Neural progenitor cell (in vitro differentiated cells): ENCODE measurements around the gene SMC4. TPM values are rescaled to one million over a fixed set of nuclear protein-coding genes. Genes with fewer than 3 reads are reported as not detected.

Source experiments
- DNase-seq: peaks from one replicate; pipeline ENCODE4 v3.0.0-alpha.2; 2016; ENCODE audit warnings: low spot score
- H2AFZ ChIP-seq: fragments of 200-600 bp; sonication (generic); replicated peaks from 2 replicates; pipeline ENCODE4 v1.6.1; 2016; ENCODE audit warnings: antibody characterized with exemption
- H3F3A ChIP-seq: fragments of 200-600 bp; sonication (generic); 2 replicates; pipeline ENCODE4 v1.6.1; 2016; ENCODE audit warnings: antibody characterized with exemption, low read depth
- H3K27ac ChIP-seq: fragments of 200-600 bp; sonication (generic); 2 replicates; pipeline ENCODE4 v1.5.1; 2016; ENCODE audit warnings: mild to moderate bottlenecking
- H3K27me3 ChIP-seq: fragments of 200-600 bp; sonication (generic); 2 replicates; pipeline ENCODE4 v1.6.1; 2016; ENCODE audit warnings: mild to moderate bottlenecking, moderate library complexity
- H3K36me3 ChIP-seq: fragments of 200-600 bp; sonication (generic); 2 replicates; pipeline ENCODE4 v1.5.1; 2016
- H3K4me1 ChIP-seq: fragments of 200-600 bp; sonication (generic); 2 replicates; pipeline ENCODE4 v1.6.1; 2016; ENCODE audit warnings: mixed run types
- H3K4me2 ChIP-seq: fragments of 200-600 bp; sonication (generic); 2 replicates; pipeline ENCODE4 v1.6.1; 2016
- H3K4me3 ChIP-seq: fragments of 200-600 bp; sonication (generic); 2 replicates; pipeline ENCODE4 v1.5.1; 2016
- H3K79me2 ChIP-seq: fragments of 200-600 bp; sonication (generic); 2 replicates; pipeline ENCODE4 v1.6.1; 2016; ENCODE audit warnings: low read depth
- H3K9ac ChIP-seq: fragments of 200-600 bp; sonication (generic); 2 replicates; pipeline ENCODE4 v1.6.1; 2016
- H3K9me3 ChIP-seq: fragments of 200-600 bp; sonication (generic); 2 replicates; pipeline ENCODE4 v1.5.1; 2016; ENCODE audit warnings: low read depth
- H4K20me1 ChIP-seq: fragments of 200-600 bp; sonication (generic); 2 replicates; pipeline ENCODE4 v1.6.1; 2016; ENCODE audit warnings: low read depth
- H3K27ac Mint-ChIP-seq: 3 replicates; pipeline ENCODE4 v1.8.0; 2021; ENCODE audit warnings: mixed read lengths
- H3K27me3 Mint-ChIP-seq: 2 replicates; pipeline ENCODE4 v1.8.0; 2022; ENCODE audit warnings: low read depth, mild to moderate bottlenecking, inconsistent platforms, moderate library complexity, mixed read lengths; ENCODE audit not compliant: insufficient read depth
- H3K36me3 Mint-ChIP-seq: 3 replicates; pipeline ENCODE4 v1.8.0; 2021; ENCODE audit warnings: mixed read lengths
- H3K4me1 Mint-ChIP-seq: 3 replicates; pipeline ENCODE4 v1.8.0; 2021; ENCODE audit warnings: mixed read lengths
- H3K4me3 Mint-ChIP-seq: 3 replicates; pipeline ENCODE4 v1.8.0; 2021; ENCODE audit warnings: mild to moderate bottlenecking, moderate library complexity, mixed read lengths
- H3K9me3 Mint-ChIP-seq: 3 replicates; pipeline ENCODE4 v1.8.0; 2020; ENCODE audit warnings: mixed read lengths
- CTCF ChIP-seq: fragments of 200-600 bp; sonication (generic); IDR thresholded peaks from 2 replicates; pipeline ENCODE4 v1.5.1; 2017; ENCODE audit warnings: antibody characterized with exemption, mild to moderate bottlenecking
- EZH2 ChIP-seq: fragments of 200-600 bp; sonication (generic); IDR thresholded peaks from 2 replicates; pipeline ENCODE4 v1.6.1; 2017; ENCODE audit warnings: antibody characterized with exemption, mild to moderate bottlenecking, moderate library complexity
- EZH2phosphoT487 ChIP-seq: fragments of 200-600 bp; sonication (generic); IDR thresholded peaks from 2 replicates; pipeline ENCODE4 v1.6.1; 2017; ENCODE audit warnings: antibody characterized with exemption
- total RNA-seq: library from RNA; depleted of rRNA; stranded (reverse); fragments of >200 nt; gene quantifications from 2 replicates; pipeline ENCODE4 v1.2.3, GENCODE V29; 2015; ENCODE audit warnings: low replicate concordance

The SMC4 gene
- total RNA-seq, 1 donor from 2014 or later: 382 TPM

- no peaks in the 10 kb centered on the region for H3K36me3 ChIP-seq
- H3K4me3 ChIP-seq: no peak overlapping the region
- H3K9me3 Mint-ChIP-seq: no peaks in the 10 kb centered on the region
- H3K4me3 Mint-ChIP-seq: no peak overlapping the region
- H3K79me2 ChIP-seq: peaks cover 87% of the 10 kb centered on the region
- H4K20me1 ChIP-seq: peaks cover 13% of the 10 kb centered on the region
- H2AFZ ChIP-seq: no peak overlapping the region
- H3K4me2 ChIP-seq: no peak overlapping the region
- H3K4me1 ChIP-seq: peaks cover 18% of the 10 kb centered on the region
- H3K27ac Mint-ChIP-seq: no peak overlapping the region
- TF ChIP-seq EZH2phosphoT487 (no peak), CTCF (no peak), EZH2 (no peak)
- peaks cover 8% of the 10 kb centered on the region for H3K4me1 Mint-ChIP-seq
- H3F3A ChIP-seq: no peaks in the 10 kb centered on the region
- no peak overlapping the region for H3K27ac ChIP-seq
- H3K9ac ChIP-seq: no peak overlapping the region
- H3K36me3 Mint-ChIP-seq: peaks cover 4% of the 10 kb centered on the region
- H3K27me3 ChIP-seq: no peaks in the 10 kb centered on the region
- no peaks in the 10 kb centered on the region for H3K9me3 ChIP-seq
- DNase-seq: no peak
- no peaks in the 10 kb centered on the region for H3K27me3 Mint-ChIP-seq
Measured at GRCh38 chr3:160392798-160393197, 6.7 kb upstream of the SMC4 start.

- Mint-ChIP-seq H3K27me3 (no peaks in the 10 kb centered on the region), H3K27ac (no peak overlapping the region), H3K4me1 (peaks cover 14% of the 10 kb centered on the region), H3K4me3 (no peak overlapping the region), H3K9me3 (no peaks in the 10 kb centered on the region), H3K36me3 (peaks cover 4% of the 10 kb centered on the region)
- TF ChIP-seq EZH2: no peak
- TF ChIP-seq CTCF: no peak
- TF ChIP-seq EZH2phosphoT487: no peak
- Histone ChIP-seq H3K4me3 (no peak overlapping the region), H3K4me2 (no peak overlapping the region), H3K4me1 (peaks cover 23% of the 10 kb centered on the region), H4K20me1 (peaks cover 10% of the 10 kb centered on the region), H3K9ac (no peak overlapping the region), H3K27ac (no peak overlapping the region), H3K9me3 (no peaks in the 10 kb centered on the region), H3K36me3 (no peaks in the 10 kb centered on the region), H3K27me3 (no peaks in the 10 kb centered on the region), H3K79me2 (peaks cover 89% of the 10 kb centered on the region), H3F3A (no peaks in the 10 kb centered on the region), H2AFZ (no peak overlapping the region)
- DNase-seq: no peak
Measured at GRCh38 chr3:160393346-160394008, 6.0 kb upstream of the SMC4 start.

GRCh38 chr3:160394009-160394392, 5.4 kb upstream of the SMC4 start:
- Histone ChIP-seq H4K20me1 (peaks cover 10% of the 10 kb centered on the region), H3K4me2 (no peak overlapping the region), H3K27me3 (no peaks in the 10 kb centered on the region), H3K27ac (no peak overlapping the region), H2AFZ (no peak overlapping the region), H3F3A (no peaks in the 10 kb centered on the region), H3K4me1 (peaks cover 23% of the 10 kb centered on the region), H3K36me3 (no peaks in the 10 kb centered on the region), H3K79me2 (peaks cover 90% of the 10 kb centered on the region), H3K9ac (no peak overlapping the region), H3K9me3 (no peaks in the 10 kb centered on the region), H3K4me3 (no peak overlapping the region)
- Mint-ChIP-seq H3K4me1 (peaks cover 16% of the 10 kb centered on the region), H3K27me3 (no peaks in the 10 kb centered on the region), H3K9me3 (no peaks in the 10 kb centered on the region), H3K4me3 (no peak overlapping the region), H3K36me3 (peaks cover 4% of the 10 kb centered on the region), H3K27ac (no peak overlapping the region)
- no peak for TF ChIP-seq CTCF
- no peak for TF ChIP-seq EZH2phosphoT487
- TF ChIP-seq EZH2: no peak
- DNase-seq: no peak
